ENCODE measurements around the gene MYG1. TPM values are rescaled to one million over a fixed set of nuclear protein-coding genes. Genes with fewer than 3 reads are reported as not detected.

The MYG1 gene
- polyA plus RNA-seq, 3 donors, result 49.3 to 64.3 (median 55.7) TPM

- H3K9ac ChIP-seq (ENCODE audit: insufficient read depth, low read length, poor library complexity, severe bottlenecking), result no peak overlapping the region
- no peak overlapping the region for H3K4me2 ChIP-seq (replicated peaks; ENCODE audit: extremely low read depth, low read length, poor library complexity, severe bottlenecking)
- WGBS (ENCODE audit: insufficient coverage), result 63% methylated on average over 3 of the region's 15 CpGs
- no peak overlapping the region for H3K27ac ChIP-seq (ENCODE audit: low read depth in 1 of 2, low read length in 2 of 2)
- H3K4me1 ChIP-seq (ENCODE audit: control insufficient read depth in 1 of 2, insufficient read depth in 2 of 2, low read length in 2 of 2), result peaks cover 6 to 9% of the 10 kb centered on the region in 2 donors
- Mint-ChIP-seq H3K27ac (no peak overlapping the region), H3K4me3 (no peak overlapping the region), H3K36me3 (peaks cover 0 to 2% of the 10 kb centered on the region in 2 donors), H3K27me3 (ENCODE audit: low read depth in 3 of 3) (peaks cover 36 to 59% (median 43%) of the 10 kb centered on the region in 3 donors), H3K4me1 (peaks cover 14% of the 10 kb centered on the region), H3K9me3 (peaks cover 0 to 2% (median 0%) of the 10 kb centered on the region in 7 donors)
- intact Hi-C loops (cut with micrococcal nuclease), result no loop called here
- H3K4me3 ChIP-seq (replicated peaks in 1 of 3; ENCODE audit: low read depth in 2 of 3, low read length in 3 of 3), result no peak overlapping the region
- H3K9me3 ChIP-seq (replicated peaks in 1 of 2; ENCODE audit: control insufficient read depth in 1 of 2, insufficient read depth in 1 of 2, low read length in 2 of 2), result no peaks in the 10 kb centered on the region
- no peaks in the 10 kb centered on the region for H3K36me3 ChIP-seq (replicated peaks in 1 of 2; ENCODE audit: control insufficient read depth in 1 of 2, insufficient read depth in 2 of 2, low read length in 2 of 2)
- no peak overlapping the region for H2AFZ ChIP-seq (ENCODE audit: insufficient read depth, low read depth, low read length, poor library complexity, severe bottlenecking)
- no peaks in the 10 kb centered on the region for H4K20me1 ChIP-seq (ENCODE audit: insufficient read depth, low read length)
- no peaks in the 10 kb centered on the region for H3K79me2 ChIP-seq (ENCODE audit: insufficient read depth, low read length)
- peaks cover 0 to 27% of the 10 kb centered on the region in 2 donors for H3K27me3 ChIP-seq (ENCODE audit: control insufficient read depth in 2 of 2, insufficient read depth in 2 of 2, low read length in 2 of 2)
- TF ChIP-seq CTCF (IDR thresholded peaks at IDR 0.05), result no peak
- no peak for DNase-seq
Observed at GRCh38 chr12:53332744-53333143, 33.2 kb downstream of the MYG1 start.

GRCh38 chr12:53333289-53333688 lies 33.8 kb downstream of the MYG1 start:
- H3K27me3 Mint-ChIP-seq (ENCODE audit: low read depth in 3 of 3), result peaks cover 40 to 59% (median 43%) of the 10 kb centered on the region in 3 donors
- Histone ChIP-seq H4K20me1 (ENCODE audit: insufficient read depth, low read length) (no peaks in the 10 kb centered on the region), H3K79me2 (ENCODE audit: insufficient read depth, low read length) (no peaks in the 10 kb centered on the region), H3K9me3 (replicated peaks in 1 of 2; ENCODE audit: control insufficient read depth in 1 of 2, insufficient read depth in 1 of 2, low read length in 2 of 2) (no peaks in the 10 kb centered on the region), H3K9ac (ENCODE audit: insufficient read depth, low read length, poor library complexity, severe bottlenecking) (no peak overlapping the region), H3K4me1 (ENCODE audit: control insufficient read depth in 1 of 2, insufficient read depth in 2 of 2, low read length in 2 of 2) (peaks cover 6 to 9% of the 10 kb centered on the region in 2 donors), H3K4me2 (replicated peaks; ENCODE audit: extremely low read depth, low read length, poor library complexity, severe bottlenecking) (no peak overlapping the region), H3K4me3 (replicated peaks in 1 of 3; ENCODE audit: low read depth in 2 of 3, low read length in 3 of 3) (no peak overlapping the region), H2AFZ (ENCODE audit: insufficient read depth, low read depth, low read length, poor library complexity, severe bottlenecking) (no peak overlapping the region), H3K27ac (ENCODE audit: low read depth in 1 of 2, low read length in 2 of 2) (no peak overlapping the region), H3K36me3 (replicated peaks in 1 of 2; ENCODE audit: control insufficient read depth in 1 of 2, insufficient read depth in 2 of 2, low read length in 2 of 2) (no peaks in the 10 kb centered on the region), H3K27me3 (ENCODE audit: control insufficient read depth in 2 of 2, insufficient read depth in 2 of 2, low read length in 2 of 2) (peaks cover 2 to 30% of the 10 kb centered on the region in 2 donors)
- peaks cover 0 to 2% (median 0%) of the 10 kb centered on the region in 7 donors for H3K9me3 Mint-ChIP-seq
- intact Hi-C loops (cut with micrococcal nuclease), result no loop called here
- no peak overlapping the region for H3K27ac Mint-ChIP-seq
- TF ChIP-seq CTCF (IDR thresholded peaks at IDR 0.05), result no peak
- peaks cover 19% of the 10 kb centered on the region for H3K4me1 Mint-ChIP-seq
- H3K36me3 Mint-ChIP-seq, result peaks cover 0 to 2% of the 10 kb centered on the region in 2 donors
- 73% methylated on average over 2 of the region's 4 CpGs for WGBS (ENCODE audit: insufficient coverage)
- DNase-seq, result no peak
- H3K4me3 Mint-ChIP-seq, result peak overlapping the region in 1 of 2 donors; percentile 48
